GM23338 (cell line): ENCODE measurements around the gene ADAMTS1.

Experiments used
- CREB1 ChIP-seq: fragments of 250-450 bp; sonication (Bioruptor Pico); IDR thresholded peaks from 2 replicates; pipeline ENCODE4 v1.5.0; 2020; ENCODE audit warnings: low read depth, mild to moderate bottlenecking, moderate library complexity
- CTCF ChIP-seq, 2 experiments: fragments of 200-600 bp in 1 of 2; sonication (generic) in 1 of 2; conservative IDR thresholded peaks; 2 replicates each; pipeline versions ENCODE4 v1.5.1 to v1.6.1; 2016 to 2017; ENCODE audit warnings: antibody characterized with exemption in 2 of 2, low read depth in 2 of 2, mild to moderate bottlenecking in 2 of 2, moderate library complexity in 1 of 2
- EZH2 ChIP-seq: fragments of 200-600 bp; sonication (generic); IDR thresholded peaks from one replicate; pipeline ENCODE4 v1.8.0; 2017; ENCODE audit warnings: antibody characterized with exemption, mild to moderate bottlenecking, low read depth; ENCODE audit not compliant: unreplicated experiment
- EZH2phosphoT487 ChIP-seq: fragments of 200-600 bp; sonication (generic); IDR thresholded peaks from one replicate; pipeline ENCODE4 v1.8.1; 2018; ENCODE audit warnings: antibody characterized with exemption; ENCODE audit not compliant: unreplicated experiment
- JUNB ChIP-seq: IDR thresholded peaks from one replicate; pipeline ENCODE4 v1.6.1; 2016; ENCODE audit warnings: antibody characterized with exemption; ENCODE audit not compliant: unreplicated experiment
- NANOG ChIP-seq: IDR thresholded peaks from 2 replicates; pipeline ENCODE4 v1.6.1; 2016; ENCODE audit warnings: antibody characterized with exemption, borderline replicate concordance
- POLR2AphosphoS5 ChIP-seq: IDR thresholded peaks from 2 replicates; pipeline ENCODE4 v1.6.1; 2016; ENCODE audit warnings: antibody characterized with exemption, low read depth
- REST ChIP-seq: IDR thresholded peaks from one replicate; pipeline ENCODE4 v1.6.1; 2018; ENCODE audit warnings: antibody characterized with exemption; ENCODE audit not compliant: unreplicated experiment

GRCh38 chr21:26813426-26813998, 31.7 kb downstream of the ADAMTS1 start:
- TF ChIP-seq EZH2phosphoT487: no peak
- no peak for TF ChIP-seq CTCF (conservative IDR thresholded peaks at IDR 0.05; ENCODE audit: low read depth in 2 of 2)
- no peak for TF ChIP-seq POLR2AphosphoS5
- TF ChIP-seq EZH2: no peak
- no peak for TF ChIP-seq NANOG
- no peak for TF ChIP-seq REST
- no peak for TF ChIP-seq CREB1 (CRISPR knock-in tag)
- no peak for TF ChIP-seq JUNB
